ENCODE data around the gene SGCE. TPM values are rescaled to one million over a fixed set of nuclear protein-coding genes. Genes with fewer than 3 reads are reported as not detected.

Gene SGCE
- total RNA-seq (2022; extraction: Qiagen RNA extraction; ENCODE audit: low read depth) = 45.7 to 56.8 TPM (median 55.7 TPM) in 5 replicates

GRCh38 chr7:94655848-94656657 lies at the start of gene SGCE:
TSS of gene SGCE (minus strand) at chr7:94656133. CDS start at chr7:94656098, 35 bp downstream.

Other genes starting within 250 kb of the SGCE start
- gene CASD1, start 146.3 kb downstream of the SGCE start, total RNA-seq (2022; extraction: Qiagen RNA extraction; ENCODE audit: low read depth) = 3.4 to 11.4 TPM (median 11.0 TPM) in 5 replicates